ENCODE measurements around the gene DOC2B.

The DOC2B gene

GRCh38 chr17:192666-193425, 11.4 kb upstream of the DOC2B start:
- Histone ChIP-seq H3K27me3 (ENCODE audit: insufficient read depth, low read length) (peaks cover 6% of the 10 kb centered on the region; the same call in 1 of the 2 replicates), H3K9me3 (ENCODE audit: low read length) (no peaks in the 10 kb centered on the region), H3F3A (ENCODE audit: insufficient read depth, low read length) (no peaks in the 10 kb centered on the region), H3K79me2 (ENCODE audit: insufficient read depth, low read length) (no peaks in the 10 kb centered on the region), H2AFZ (ENCODE audit: low read length) (no peak overlapping the region), H4K20me1 (ENCODE audit: insufficient read depth, low read length) (no peaks in the 10 kb centered on the region), H3K9me2 (ENCODE audit: low read depth, low read length) (no peaks in the 10 kb centered on the region), H3K4me2 (ENCODE audit: low read length) (no peak overlapping the region), H3K4me1 (ENCODE audit: insufficient read depth, low read length, severe bottlenecking) (no peaks in the 10 kb centered on the region), H3K27ac (ENCODE audit: low read depth, low read length, poor library complexity, severe bottlenecking) (no peak overlapping the region), H3K4me3 (ENCODE audit: low read depth, low read length, poor library complexity, severe bottlenecking) (no peak overlapping the region), H3K9ac (ENCODE audit: low read length) (no peak overlapping the region), H3K36me3 (ENCODE audit: insufficient read depth, low read length) (no peaks in the 10 kb centered on the region)
- TF ChIP-seq CTCF (IDR thresholded peaks at IDR 0.05; ENCODE audit: low read length) (no peak), EZH2 (IDR thresholded peaks at IDR 0.05; ENCODE audit: borderline replicate concordance, low read length) (no peak)

GRCh38 chr17:189444-189843, 8.0 kb upstream of the DOC2B start:
- no peaks in the 10 kb centered on the region for H4K20me1 ChIP-seq (ENCODE audit: insufficient read depth, low read length)
- no peak overlapping the region for H3K27ac ChIP-seq (ENCODE audit: low read depth, low read length, poor library complexity, severe bottlenecking)
- H3K9ac ChIP-seq (ENCODE audit: low read length) = no peak overlapping the region
- no peaks in the 10 kb centered on the region for H3K36me3 ChIP-seq (ENCODE audit: insufficient read depth, low read length)
- H3K4me2 ChIP-seq (ENCODE audit: low read length) = no peak overlapping the region
- no peaks in the 10 kb centered on the region for H3K27me3 ChIP-seq (ENCODE audit: insufficient read depth, low read length)
- H3K9me3 ChIP-seq (ENCODE audit: low read length) = no peaks in the 10 kb centered on the region
- TF ChIP-seq EZH2 (IDR thresholded peaks at IDR 0.05; ENCODE audit: borderline replicate concordance, low read length) (no peak), CTCF (IDR thresholded peaks at IDR 0.05; ENCODE audit: low read length) (no peak)
- no peak overlapping the region for H2AFZ ChIP-seq (ENCODE audit: low read length)
- H3K79me2 ChIP-seq (ENCODE audit: insufficient read depth, low read length) = no peaks in the 10 kb centered on the region
- no peak overlapping the region for H3K4me3 ChIP-seq (ENCODE audit: low read depth, low read length, poor library complexity, severe bottlenecking)
- H3K9me2 ChIP-seq (ENCODE audit: low read depth, low read length) = no peaks in the 10 kb centered on the region
- H3F3A ChIP-seq (ENCODE audit: insufficient read depth, low read length) = no peaks in the 10 kb centered on the region
- no peaks in the 10 kb centered on the region for H3K4me1 ChIP-seq (ENCODE audit: insufficient read depth, low read length, severe bottlenecking)

- H3K9ac ChIP-seq (ENCODE audit: low read length) = no peak overlapping the region
- no peaks in the 10 kb centered on the region for H3K4me1 ChIP-seq (ENCODE audit: insufficient read depth, low read length, severe bottlenecking)
- no peaks in the 10 kb centered on the region; the same call in none of the 2 replicates for H3K27me3 ChIP-seq (ENCODE audit: insufficient read depth, low read length)
- no peaks in the 10 kb centered on the region for H3K9me2 ChIP-seq (ENCODE audit: low read depth, low read length)
- no peaks in the 10 kb centered on the region for H3K9me3 ChIP-seq (ENCODE audit: low read length)
- no peaks in the 10 kb centered on the region for H3K79me2 ChIP-seq (ENCODE audit: insufficient read depth, low read length)
- no peak overlapping the region for H2AFZ ChIP-seq (ENCODE audit: low read length)
- H3K4me3 ChIP-seq (ENCODE audit: low read depth, low read length, poor library complexity, severe bottlenecking) = no peak overlapping the region
- no peaks in the 10 kb centered on the region for H4K20me1 ChIP-seq (ENCODE audit: insufficient read depth, low read length)
- no peak overlapping the region for H3K27ac ChIP-seq (ENCODE audit: low read depth, low read length, poor library complexity, severe bottlenecking)
- no peak for TF ChIP-seq CTCF (IDR thresholded peaks at IDR 0.05; ENCODE audit: low read length)
- TF ChIP-seq EZH2 (IDR thresholded peaks at IDR 0.05; ENCODE audit: borderline replicate concordance, low read length) = no peak
- H3K36me3 ChIP-seq (ENCODE audit: insufficient read depth, low read length) = no peaks in the 10 kb centered on the region
- H3F3A ChIP-seq (ENCODE audit: insufficient read depth, low read length) = no peaks in the 10 kb centered on the region
- H3K4me2 ChIP-seq (ENCODE audit: low read length) = no peak overlapping the region
Measured at GRCh38 chr17:187130-187529, 5.7 kb upstream of the DOC2B start.

All from OCI-LY1 (cell line).